Keratinocyte (primary cell): ENCODE results near the gene MAGIX.

ENCODE experiments used
- CTCF ChIP-seq, 3 experiments: IDR thresholded peaks in 1 of 3; conservative IDR thresholded peaks in 1 of 3; optimal IDR thresholded peaks in 1 of 3; 2 replicates in 2 of 3; 3 replicates in 1 of 3; pipeline versions ENCODE3 to v1.5.1; 2011; ENCODE audit warnings: low read length in 3 of 3, mild to moderate bottlenecking in 3 of 3, moderate library complexity in 2 of 3, control low read depth in 1 of 3, inconsistent platforms in 1 of 3; ENCODE audit not compliant: insufficient read depth in 2 of 3; ENCODE audit errors: extremely low read depth in 1 of 3
- EZH2 ChIP-seq: IDR thresholded peaks from one replicate; pipeline ENCODE4 v1.6.1; 2012; ENCODE audit warnings: inconsistent platforms, mild to moderate bottlenecking, low read length, moderate library complexity

GRCh38 chrX:49209434-49210251 lies 47.1 kb downstream of the MAGIX start:
- TF ChIP-seq CTCF (optimal IDR thresholded peaks at IDR 0.05 in 1 of 3, IDR thresholded peaks at IDR 0.05 in 1 of 3, conservative IDR thresholded peaks at IDR 0.05 in 1 of 3; ENCODE audit: extremely low read depth in 1 of 3, insufficient read depth in 2 of 3, low read length in 3 of 3) (no peak), EZH2 (no peak)
